Spleen (tissue), 11 donors: ENCODE results near the gene TUBB1. TPM values are rescaled to one million over a fixed set of nuclear protein-coding genes. Genes with fewer than 3 reads are reported as not detected.

ENCODE experiments used
- DNase-seq: peaks from one replicate; pipeline ENCODE4 v3.0.0-alpha.2; 2020
- H3K27ac ChIP-seq, 8 donors: fragments of 200-600 bp; sonication (generic) in 7 of 8; 1 replicate in 4 of 8; 2 replicates in 4 of 8; pipeline versions ENCODE4 v1.5.0 to v1.8.0; 2016 to 2021; ENCODE audit warnings: inconsistent platforms in 4 of 8, mild to moderate bottlenecking in 4 of 8, moderate library complexity in 1 of 8
- H3K27me3 ChIP-seq, 7 donors: fragments of 200-600 bp; sonication (generic) in 6 of 7; replicated peaks in 1 of 7; 1 replicate in 4 of 7; 2 replicates in 3 of 7; pipeline versions ENCODE4 v1.5.0 to v1.8.0; 2016 to 2021; ENCODE audit warnings: inconsistent platforms in 3 of 7, mild to moderate bottlenecking in 1 of 7
- H3K36me3 ChIP-seq, 6 donors: fragments of 200-600 bp; sonication (generic) in 5 of 6; 1 replicate in 4 of 6; 2 replicates in 2 of 6; pipeline versions ENCODE4 v1.5.0 to v1.8.0; 2016 to 2021; ENCODE audit warnings: inconsistent platforms in 2 of 6
- H3K4me1 ChIP-seq, 6 donors: fragments of 200-600 bp; sonication (generic) in 5 of 6; 1 replicate in 3 of 6; 2 replicates in 3 of 6; pipeline versions ENCODE4 v1.5.0 to v1.8.0; 2016 to 2021; ENCODE audit warnings: inconsistent platforms in 3 of 6
- H3K4me3 ChIP-seq, 8 donors: fragments of 200-600 bp; sonication (generic) in 7 of 8; 1 replicate in 4 of 8; 2 replicates in 4 of 8; pipeline versions ENCODE4 v1.5.0 to v1.8.0; 2016 to 2021; ENCODE audit warnings: inconsistent platforms in 4 of 8, mild to moderate bottlenecking in 4 of 8, moderate library complexity in 2 of 8
- H3K9me3 ChIP-seq, 8 donors: fragments of 200-600 bp; sonication (generic) in 7 of 8; 1 replicate in 4 of 8; 2 replicates in 4 of 8; pipeline versions ENCODE4 v1.5.0 to v1.8.0; 2016 to 2021; ENCODE audit warnings: inconsistent platforms in 4 of 8
- POLR2A ChIP-seq, 3 donors: fragments of 450-650 bp; IDR thresholded peaks; one replicate each; pipeline ENCODE4 v1.5.1; 2017; ENCODE audit warnings: antibody characterized with exemption in 3 of 3, mild to moderate bottlenecking in 1 of 3
- POLR2AphosphoS5 ChIP-seq, 3 donors: sonication (generic); formaldehyde crosslinking; IDR thresholded peaks; one replicate each; pipeline ENCODE4 v1.5.1; 2017; ENCODE audit warnings: antibody characterized with exemption in 3 of 3
- WGBS, 5 donors: extraction: QIAGEN DNeasy Blood & Tissue Kit in 3 of 5; methylation state at CpG; one replicate each; pipeline versions ENCODE4 v1.1.5 to v1.1.7; 2013 to 2018; 5-methylcytosine and 5-hydroxymethylcytosine counted together
- intact Hi-C: fragments of 100-400 bp; cut with DNase I; formaldehyde crosslinking; loops from one replicate; pipeline ENCODE4 v1.15.0; 2023; ENCODE audit warnings: low total_unique reads
- polyA plus RNA-seq, 3 donors: library from polyadenylated mRNA; stranded (reverse); fragments of 200-250 nt; gene quantifications; one replicate each; pipeline ENCODE4 v1.2.1, GENCODE V29; 2013
- total RNA-seq, 7 donors: library from RNA; depleted of rRNA in 3 of 7; stranded (reverse); fragments of >200 nt in 3 of 7; fragmentation: NEBNext Ultra II Directional in 4 of 7; extraction: Animal tissue kit (Norgen Biotek cat#: 25700) in 4 of 7; gene quantifications; one replicate each; pipeline versions ENCODE4 v1.1.0 to v1.2.1, GENCODE V29; 2016 to 2021
- TF ChIP-seq, protein P1 (sequence below), 11 experiments: fragments of 200-600 bp in 7 of 11; fragments of 450-650 bp in 4 of 11; sonication (generic) in 4 of 11; IDR thresholded peaks in 8 of 11; conservative IDR thresholded peaks in 3 of 11; 1 replicate in 7 of 11; 2 replicates in 4 of 11; pipeline versions ENCODE4 v1.4.0 to v1.8.0; 2016 to 2021; ENCODE audit warnings: antibody characterized with exemption in 11 of 11, inconsistent platforms in 4 of 11, mild to moderate bottlenecking in 1 of 11
- donor health status: healthy with polysubstance abuse.
- donor health status: DM: no; HTN: no; CAD: no; lungs with moderate emphysema.
- donor health status: DM: no; HTN: no; CAD: no.
- donor health status: Bipolar disorder and iron deficiency.
- donor health status: healthy.
- donor health status: DM: no; HTN: no; CAD: no.
- donor health status: DM: yes; HTN: yes; CAD: no.

Gene TUBB1
- total and polyA plus RNA-seq, 10 donors, result 0.63 to 34.3 (median 19.7) TPM

DNA sequence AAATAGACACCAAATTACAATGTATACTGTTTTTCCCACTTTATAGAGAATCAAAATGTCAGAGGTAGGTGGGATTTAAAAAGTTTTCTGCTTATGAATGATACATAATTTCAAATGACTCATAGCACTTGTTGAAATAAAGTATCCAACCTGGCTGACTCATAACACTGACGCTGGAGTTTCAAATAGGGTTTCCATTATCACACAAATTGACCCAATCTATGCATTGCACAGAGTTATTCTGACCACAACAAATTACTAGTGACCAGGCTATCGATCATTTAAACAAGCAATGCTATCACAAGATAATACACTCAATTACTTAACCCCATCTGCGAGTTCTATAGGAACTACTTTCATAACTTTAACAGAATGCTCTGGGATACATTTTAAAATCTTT is 55.2 kb downstream of the TUBB1 start:
- no peak for TF ChIP-seq POLR2AphosphoS5 (IDR thresholded peaks at IDR 0.05)
- no peak for TF ChIP-seq POLR2A (IDR thresholded peaks at IDR 0.05)
- TF ChIP-seq, protein P1, sequence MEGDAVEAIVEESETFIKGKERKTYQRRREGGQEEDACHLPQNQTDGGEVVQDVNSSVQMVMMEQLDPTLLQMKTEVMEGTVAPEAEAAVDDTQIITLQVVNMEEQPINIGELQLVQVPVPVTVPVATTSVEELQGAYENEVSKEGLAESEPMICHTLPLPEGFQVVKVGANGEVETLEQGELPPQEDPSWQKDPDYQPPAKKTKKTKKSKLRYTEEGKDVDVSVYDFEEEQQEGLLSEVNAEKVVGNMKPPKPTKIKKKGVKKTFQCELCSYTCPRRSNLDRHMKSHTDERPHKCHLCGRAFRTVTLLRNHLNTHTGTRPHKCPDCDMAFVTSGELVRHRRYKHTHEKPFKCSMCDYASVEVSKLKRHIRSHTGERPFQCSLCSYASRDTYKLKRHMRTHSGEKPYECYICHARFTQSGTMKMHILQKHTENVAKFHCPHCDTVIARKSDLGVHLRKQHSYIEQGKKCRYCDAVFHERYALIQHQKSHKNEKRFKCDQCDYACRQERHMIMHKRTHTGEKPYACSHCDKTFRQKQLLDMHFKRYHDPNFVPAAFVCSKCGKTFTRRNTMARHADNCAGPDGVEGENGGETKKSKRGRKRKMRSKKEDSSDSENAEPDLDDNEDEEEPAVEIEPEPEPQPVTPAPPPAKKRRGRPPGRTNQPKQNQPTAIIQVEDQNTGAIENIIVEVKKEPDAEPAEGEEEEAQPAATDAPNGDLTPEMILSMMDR (IDR thresholded peaks at IDR 0.05 in 8 of 11, conservative IDR thresholded peaks at IDR 0.05 in 3 of 11), result no peak
- H3K4me3 ChIP-seq, result no peak overlapping the region
- WGBS, 5 donors, result 42 to 73% (median 43%) methylated on average over 3 of the region's 3 CpGs
- H3K36me3 ChIP-seq, result no peaks in the 10 kb centered on the region
- no peak overlapping the region for H3K27ac ChIP-seq
- no peaks in the 10 kb centered on the region for H3K9me3 ChIP-seq
- H3K27me3 ChIP-seq, result peaks cover 0 to 4% (median 0%) of the 10 kb centered on the region in 7 donors
- DNase-seq, result no peak
- intact Hi-C loops, result no loop called here
- H3K4me1 ChIP-seq, result peaks cover 0 to 18% (median 6%) of the 10 kb centered on the region in 6 donors

DNA sequence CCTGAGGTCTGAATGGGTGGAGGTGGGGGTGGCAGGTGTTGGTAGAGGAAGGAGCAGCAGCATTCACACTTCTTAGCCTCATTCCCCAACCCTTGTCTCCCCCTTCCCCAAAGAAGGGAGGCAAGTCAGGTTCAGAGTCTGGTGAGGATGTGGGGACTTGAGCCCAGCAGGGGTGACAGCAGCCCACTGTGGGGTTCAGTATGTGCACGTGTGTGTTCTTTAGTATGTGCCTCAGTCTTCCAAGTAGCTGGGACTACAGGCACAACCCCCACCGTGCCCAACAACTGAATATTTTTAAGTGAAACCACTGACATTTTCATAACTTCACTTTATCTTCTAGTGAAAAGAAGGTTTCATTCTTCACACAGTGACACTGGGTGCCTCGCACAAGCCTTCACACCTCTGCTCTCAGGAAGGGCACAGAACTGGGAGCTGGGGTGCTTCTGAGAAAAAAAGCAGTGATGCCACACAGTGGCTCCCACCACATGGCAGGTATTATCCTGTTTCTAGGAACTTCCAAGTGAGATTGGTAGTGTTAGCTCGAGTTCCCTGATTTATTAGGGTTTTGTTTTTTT is 56.8 kb downstream of the TUBB1 start:
- intact Hi-C loops, result no loop called here
- DNase-seq, result no peak
- Histone ChIP-seq H3K36me3 (no peaks in the 10 kb centered on the region), H3K4me1 (peaks cover 0 to 13% (median 3%) of the 10 kb centered on the region in 6 donors), H3K27ac (no peak overlapping the region), H3K9me3 (no peaks in the 10 kb centered on the region), H3K4me3 (no peak overlapping the region), H3K27me3 (peaks cover 0 to 4% (median 0%) of the 10 kb centered on the region in 7 donors)
- WGBS, 5 donors, result 64 to 77% (median 71%) methylated on average over 4 of the region's 4 CpGs
- TF ChIP-seq, protein P1 (IDR thresholded peaks at IDR 0.05 in 8 of 11, conservative IDR thresholded peaks at IDR 0.05 in 3 of 11), result no peak
- TF ChIP-seq POLR2AphosphoS5 (IDR thresholded peaks at IDR 0.05) (no peak), POLR2A (IDR thresholded peaks at IDR 0.05) (no peak)

Other genes starting within 250 kb of the TUBB1 start
- gene GNAS-AS1, start 168.5 kb upstream of the TUBB1 start, total RNA-seq, result 1 to 10 TPM in 2 of 7 donors, under 1 TPM in 3, not detected in 2; 0.44 to 1.1 (median 0.70) TPM
- gene GNAS-AS1, start 168.5 kb upstream of the TUBB1 start, polyA plus RNA-seq, result under 1 TPM; 0.18 to 0.32 (median 0.22) TPM
- 100 to 1,000 TPM; 745 to 849 (median 769) TPM for gene GNAS, start 166.7 kb upstream of the TUBB1 start, total RNA-seq
- gene GNAS, start 166.7 kb upstream of the TUBB1 start, polyA plus RNA-seq, result 100 to 1,000 TPM; 722 to 854 (median 771) TPM
- 10 to 100 TPM; 56.1 to 78.3 (median 61.1) TPM for gene NELFCD, start 38.2 kb upstream of the TUBB1 start, total RNA-seq
- 10 to 100 TPM; 38.4 to 58.3 (median 56.9) TPM for gene NELFCD, start 38.2 kb upstream of the TUBB1 start, polyA plus RNA-seq
- 100 to 1,000 TPM; 198 to 286 (median 238) TPM for gene CTSZ, start 12.2 kb upstream of the TUBB1 start, total RNA-seq
- 100 to 1,000 TPM; 202 to 276 (median 223) TPM for gene CTSZ, start 12.2 kb upstream of the TUBB1 start, polyA plus RNA-seq
- 10 to 100 TPM; 24.2 to 67.9 (median 63.4) TPM for gene ATP5F1E, start 12.9 kb downstream of the TUBB1 start, total RNA-seq
- gene ATP5F1E, start 12.9 kb downstream of the TUBB1 start, polyA plus RNA-seq, result 10 to 100 TPM; 59.8 to 71.1 (median 69.1) TPM
- 10 to 100 TPM; 39.3 to 46.8 (median 41.3) TPM for gene PRELID3B, start 23.4 kb downstream of the TUBB1 start, total RNA-seq
- 10 to 100 TPM; 20.6 to 26.8 (median 25.3) TPM for gene PRELID3B, start 23.4 kb downstream of the TUBB1 start, polyA plus RNA-seq
- 10 to 100 TPM in 5 of 7 donors, 1 to 10 TPM in 2; 7.8 to 29.2 (median 14.6) TPM for gene ZNF831, start 144.4 kb downstream of the TUBB1 start, total RNA-seq
- gene ZNF831, start 144.4 kb downstream of the TUBB1 start, polyA plus RNA-seq, result 1 to 10 TPM; 1.2 to 3.5 (median 1.7) TPM